Ascending aorta (tissue), 2 donors: Measurements from ENCODE around the gene CPN2. TPM values are rescaled to one million over a fixed set of nuclear protein-coding genes. Genes with fewer than 3 reads are reported as not detected.

Experiments used
- DNase-seq, 2 donors: peaks; one replicate each; pipeline ENCODE4 v3.0.0-alpha.2; 2019; ENCODE audit warnings: low spot score in 2 of 2
- H3K27ac ChIP-seq, 2 donors: fragments of 200-600 bp; sonication (generic); one replicate each; pipeline ENCODE4 v1.5.1; 2016 to 2017; ENCODE audit warnings: mild to moderate bottlenecking in 1 of 2
- H3K27me3 ChIP-seq: fragments of 200-600 bp; sonication (generic); one replicate; pipeline ENCODE4 v1.5.1; 2017
- H3K36me3 ChIP-seq, 2 donors: fragments of 200-600 bp; sonication (generic); one replicate each; pipeline ENCODE4 v1.5.1; 2016
- H3K4me1 ChIP-seq, 2 donors: fragments of 200-600 bp; sonication (generic); one replicate each; pipeline ENCODE4 v1.5.1; 2016 to 2017; ENCODE audit warnings: mild to moderate bottlenecking in 1 of 2
- H3K4me3 ChIP-seq, 2 donors: fragments of 200-600 bp; sonication (generic); one replicate each; pipeline ENCODE4 v1.5.1; 2016 to 2017; ENCODE audit warnings: mild to moderate bottlenecking in 1 of 2
- H3K9me3 ChIP-seq, 2 donors: fragments of 200-600 bp; sonication (generic); one replicate each; pipeline ENCODE4 v1.5.1; 2016
- intact Hi-C: fragments of 100-400 bp; cut with DNase I; formaldehyde crosslinking; loops from one replicate; pipeline ENCODE4 v1.15.1; 2023
- total RNA-seq: library from RNA; depleted of rRNA; stranded (reverse); fragments of >200 nt; gene quantifications from one replicate; pipeline ENCODE4 v1.1.0, GENCODE V29; 2016
- TF ChIP-seq, protein P1 (sequence below), 3 experiments: fragments of 200-600 bp in 2 of 3; fragments of 450-650 bp in 1 of 3; sonication (generic) in 2 of 3; IDR thresholded peaks; one replicate each; pipeline ENCODE4 v1.5.1; 2016 to 2019; ENCODE audit warnings: antibody characterized with exemption in 3 of 3, mild to moderate bottlenecking in 1 of 3, moderate library complexity in 1 of 3

The CPN2 gene
- total RNA-seq, 1 donor from 2014 or later: not detected

DNA sequence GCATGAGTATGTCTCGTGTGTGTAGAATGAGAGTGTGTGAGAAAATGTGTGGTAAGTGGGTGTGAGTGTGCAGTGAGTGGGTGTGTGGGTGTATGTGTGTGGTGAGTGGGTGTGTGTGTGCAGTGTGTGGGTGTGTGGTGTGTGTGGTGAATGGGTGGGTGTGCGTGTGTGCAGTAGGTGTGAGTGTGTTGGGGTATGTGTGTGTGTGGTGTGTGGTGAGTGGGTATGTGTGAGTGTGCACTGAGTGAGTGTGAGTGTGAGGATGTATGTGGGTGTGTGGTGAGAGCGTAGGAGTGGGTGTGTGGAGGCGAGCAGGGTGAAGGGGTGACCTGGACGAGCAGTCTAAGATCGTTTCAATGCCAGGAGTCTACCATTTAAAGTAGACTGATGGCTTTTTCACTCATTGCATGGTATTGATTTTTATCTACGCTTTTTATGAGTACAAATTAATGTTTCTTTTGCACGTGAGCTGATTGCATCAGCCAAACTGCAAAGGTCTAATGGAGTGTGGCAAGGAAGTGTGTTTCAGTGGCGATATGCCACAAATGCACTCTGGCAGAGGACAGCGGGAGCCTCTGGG lies 1.6 kb upstream of the CPN2 start:
- no peaks in the 10 kb centered on the region for H3K4me1 ChIP-seq
- TF ChIP-seq, protein P1, sequence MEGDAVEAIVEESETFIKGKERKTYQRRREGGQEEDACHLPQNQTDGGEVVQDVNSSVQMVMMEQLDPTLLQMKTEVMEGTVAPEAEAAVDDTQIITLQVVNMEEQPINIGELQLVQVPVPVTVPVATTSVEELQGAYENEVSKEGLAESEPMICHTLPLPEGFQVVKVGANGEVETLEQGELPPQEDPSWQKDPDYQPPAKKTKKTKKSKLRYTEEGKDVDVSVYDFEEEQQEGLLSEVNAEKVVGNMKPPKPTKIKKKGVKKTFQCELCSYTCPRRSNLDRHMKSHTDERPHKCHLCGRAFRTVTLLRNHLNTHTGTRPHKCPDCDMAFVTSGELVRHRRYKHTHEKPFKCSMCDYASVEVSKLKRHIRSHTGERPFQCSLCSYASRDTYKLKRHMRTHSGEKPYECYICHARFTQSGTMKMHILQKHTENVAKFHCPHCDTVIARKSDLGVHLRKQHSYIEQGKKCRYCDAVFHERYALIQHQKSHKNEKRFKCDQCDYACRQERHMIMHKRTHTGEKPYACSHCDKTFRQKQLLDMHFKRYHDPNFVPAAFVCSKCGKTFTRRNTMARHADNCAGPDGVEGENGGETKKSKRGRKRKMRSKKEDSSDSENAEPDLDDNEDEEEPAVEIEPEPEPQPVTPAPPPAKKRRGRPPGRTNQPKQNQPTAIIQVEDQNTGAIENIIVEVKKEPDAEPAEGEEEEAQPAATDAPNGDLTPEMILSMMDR (IDR thresholded peaks at IDR 0.05): no peak
- H3K4me3 ChIP-seq: no peak overlapping the region
- intact Hi-C loops: no loop called here
- H3K9me3 ChIP-seq: no peaks in the 10 kb centered on the region
- no peak for DNase-seq
- H3K27me3 ChIP-seq: no peaks in the 10 kb centered on the region
- H3K27ac ChIP-seq: no peak overlapping the region
- H3K36me3 ChIP-seq: no peaks in the 10 kb centered on the region

DNA sequence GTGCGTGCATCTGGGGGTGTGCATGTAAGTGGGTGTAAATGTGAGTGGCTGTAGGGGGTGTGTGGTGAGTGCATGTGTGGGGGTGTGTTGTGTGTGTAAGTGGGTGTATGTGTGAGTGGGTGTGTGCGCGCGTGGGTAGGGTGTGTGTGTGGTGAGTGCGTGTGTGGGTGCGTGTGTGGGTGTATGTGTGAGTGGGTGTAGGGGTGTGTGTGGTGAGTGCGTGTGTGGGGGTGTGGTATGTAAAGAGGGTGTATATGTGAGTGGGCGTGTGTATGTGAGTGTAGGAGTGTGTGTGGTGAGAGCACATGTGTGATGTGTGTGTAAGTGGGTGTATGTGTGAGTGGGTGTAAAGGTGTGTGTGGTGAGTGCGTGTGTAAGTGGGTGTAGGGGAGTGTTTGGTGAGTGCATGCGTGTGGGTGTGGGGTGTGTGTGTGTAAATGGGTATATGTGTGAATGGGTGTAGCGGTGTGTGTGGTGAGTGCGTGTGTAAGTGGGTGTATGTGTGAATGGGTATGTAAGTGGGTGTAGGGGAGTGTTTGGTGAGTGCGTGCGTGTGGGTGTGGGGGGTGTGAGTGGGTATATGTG lies 916 bp upstream of the CPN2 start:
- Histone ChIP-seq H3K27ac (no peak overlapping the region), H3K4me3 (no peak overlapping the region), H3K36me3 (no peaks in the 10 kb centered on the region), H3K4me1 (no peaks in the 10 kb centered on the region), H3K9me3 (no peaks in the 10 kb centered on the region), H3K27me3 (no peaks in the 10 kb centered on the region)
- TF ChIP-seq, protein P1 (IDR thresholded peaks at IDR 0.05): no peak
- DNase-seq: no peak
- intact Hi-C loops: no loop called here

DNA sequence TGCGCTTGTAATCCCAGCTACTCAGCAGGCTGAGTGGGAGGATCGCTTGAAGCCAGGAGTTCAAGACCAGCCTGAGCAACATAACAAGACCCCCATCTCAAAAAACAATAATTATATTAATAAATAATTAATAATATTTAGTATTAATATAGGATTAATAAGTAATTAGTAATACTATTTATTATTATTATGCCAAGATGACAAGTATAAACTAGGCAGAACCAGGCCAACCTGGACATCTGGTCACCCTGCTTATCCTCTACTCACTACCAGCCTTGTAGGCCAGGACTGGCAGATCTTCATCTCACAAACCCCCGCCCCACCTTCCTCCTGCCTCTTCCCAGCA lies 429 bp downstream of the CPN2 start:
- Histone ChIP-seq H3K36me3 (no peaks in the 10 kb centered on the region), H3K27me3 (no peaks in the 10 kb centered on the region), H3K4me3 (no peak overlapping the region), H3K9me3 (no peaks in the 10 kb centered on the region), H3K27ac (no peak overlapping the region), H3K4me1 (no peaks in the 10 kb centered on the region)
- no peak for DNase-seq
- intact Hi-C loops: no loop called here
- TF ChIP-seq, protein P1 (IDR thresholded peaks at IDR 0.05): no peak

DNA sequence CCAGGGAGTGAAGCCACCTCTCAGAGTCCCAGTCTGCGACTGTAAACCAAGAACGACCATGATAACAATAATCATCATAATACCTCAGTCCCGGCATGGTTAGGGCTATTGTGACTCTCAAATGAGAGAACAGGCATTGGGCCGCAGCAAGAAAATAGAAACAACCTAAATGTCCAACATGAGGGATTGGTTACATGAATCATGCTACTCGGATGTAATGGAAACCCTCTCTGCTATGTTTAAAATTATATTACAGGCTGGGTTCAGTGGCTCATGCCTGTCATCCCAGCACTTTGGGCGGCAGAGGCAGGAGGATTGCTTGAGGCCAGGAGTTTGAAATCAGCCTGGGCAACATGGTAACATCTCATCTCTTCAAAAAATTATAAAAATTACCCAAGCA lies 2.8 kb downstream of the CPN2 start:
- TF ChIP-seq, protein P1 (IDR thresholded peaks at IDR 0.05): no peak

DNA sequence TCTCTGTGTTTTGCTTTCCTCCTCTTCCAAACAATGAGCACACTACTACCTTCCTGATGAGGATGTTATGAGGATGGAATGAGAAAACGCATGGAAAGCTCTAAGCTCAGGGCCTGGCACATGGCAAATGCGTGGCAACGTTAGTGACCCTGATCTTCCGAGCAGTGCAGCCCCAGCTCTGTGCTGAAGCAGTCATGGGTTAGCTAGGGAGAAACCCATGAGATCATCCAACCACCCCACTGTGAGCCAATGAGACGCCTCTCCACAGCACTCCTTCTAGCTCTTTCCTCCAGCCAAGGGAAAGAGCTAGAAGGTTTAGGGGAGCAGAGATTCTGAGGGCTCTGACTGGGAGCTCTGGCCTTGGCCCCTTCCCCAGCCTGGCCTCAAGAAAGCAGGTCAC lies 4.5 kb downstream of the CPN2 start:
- intact Hi-C loops: no loop called here

More for the DNA sequence above, 2.8 kb downstream of the CPN2 start:
- Histone ChIP-seq H3K4me1 (no peaks in the 10 kb centered on the region), H3K36me3 (no peaks in the 10 kb centered on the region), H3K27me3 (no peaks in the 10 kb centered on the region), H3K27ac (no peak overlapping the region), H3K9me3 (no peaks in the 10 kb centered on the region), H3K4me3 (no peak overlapping the region)
- intact Hi-C loops: no loop called here
- no peak for DNase-seq

More for the DNA sequence above, 4.5 kb downstream of the CPN2 start:
- no peak overlapping the region for H3K4me3 ChIP-seq
- H3K36me3 ChIP-seq: no peaks in the 10 kb centered on the region
- H3K27ac ChIP-seq: no peak overlapping the region
- TF ChIP-seq, protein P1 (IDR thresholded peaks at IDR 0.05): no peak
- H3K4me1 ChIP-seq: no peaks in the 10 kb centered on the region
- H3K27me3 ChIP-seq: no peaks in the 10 kb centered on the region
- no peaks in the 10 kb centered on the region for H3K9me3 ChIP-seq
- no peak for DNase-seq
